HL-60 (cell line): ENCODE results near the gene CCDC51.

ENCODE experiments used
- DNase-seq, 2 experiments: peaks; one replicate each; pipeline ENCODE4 v3.0.0-alpha.2; 2010 to 2020; ENCODE audit warnings: low read depth in 1 of 2, low spot score in 1 of 2
- H3K27ac ChIP-seq: fragments of 250-450 bp; sonication (Bioruptor Pico); replicated peaks from 2 replicates; pipeline ENCODE4 v1.5.1; 2020; ENCODE audit warnings: mild to moderate bottlenecking, moderate library complexity
- H3K27me3 ChIP-seq: fragments of 250-450 bp; sonication (Bioruptor Pico); 2 replicates; pipeline ENCODE4 v1.5.1; 2021; ENCODE audit warnings: mild to moderate bottlenecking, moderate library complexity; ENCODE audit not compliant: insufficient read depth, poor library complexity, severe bottlenecking
- H3K4me3 ChIP-seq: replicated peaks from 2 replicates; pipeline ENCODE4 v1.5.1; 2011; ENCODE audit warnings: mild to moderate bottlenecking, control low read depth, low read length; ENCODE audit not compliant: insufficient read depth
- CTCF ChIP-seq: IDR thresholded peaks from one replicate; pipeline ENCODE4 v1.5.1; 2011; ENCODE audit warnings: low read length, control low read depth, inconsistent platforms; ENCODE audit not compliant: insufficient read depth
- GABPA ChIP-seq: IDR thresholded peaks from 2 replicates; pipeline ENCODE4 v1.6.1; 2012; ENCODE audit warnings: low read depth
- POLR2AphosphoS5 ChIP-seq: IDR thresholded peaks from 2 replicates; pipeline ENCODE4 v1.6.1; 2012; ENCODE audit warnings: low read depth
- REST ChIP-seq: IDR thresholded peaks from 2 replicates; pipeline ENCODE4 v1.6.1; 2012; ENCODE audit warnings: low read depth; ENCODE audit not compliant: insufficient replicate concordance
- SPI1 ChIP-seq: IDR thresholded peaks from 2 replicates; pipeline ENCODE4 v1.6.1; 2012; ENCODE audit warnings: low read depth, mild to moderate bottlenecking, borderline replicate concordance

CCDC51 gene

GRCh38 chr3:48477959-48478520 is 38.1 kb upstream of the CCDC51 start:
- no peak overlapping the region for H3K4me3 ChIP-seq
- no peaks in the 10 kb centered on the region for H3K27me3 ChIP-seq
- TF ChIP-seq GABPA (no peak), SPI1 (no peak), POLR2AphosphoS5 (no peak), CTCF (no peak), REST (no peak)
- no peak for DNase-seq
- no peak overlapping the region for H3K27ac ChIP-seq

GRCh38 chr3:48476426-48477053 is 36.6 kb upstream of the CCDC51 start:
- TF ChIP-seq CTCF (no peak), SPI1 (no peak), POLR2AphosphoS5 (no peak), REST (no peak), GABPA (no peak)
- DNase-seq, result no peak
- H3K4me3 ChIP-seq, result no peak overlapping the region
- H3K27me3 ChIP-seq, result no peaks in the 10 kb centered on the region
- H3K27ac ChIP-seq, result no peak overlapping the region

GRCh38 chr3:48475188-48475587 is 35.3 kb upstream of the CCDC51 start:
- no peaks in the 10 kb centered on the region for H3K27me3 ChIP-seq
- TF ChIP-seq GABPA, result no peak
- TF ChIP-seq SPI1, result no peak
- no peak for TF ChIP-seq CTCF
- no peak for TF ChIP-seq POLR2AphosphoS5
- TF ChIP-seq REST, result no peak
- no peak overlapping the region for H3K27ac ChIP-seq
- H3K4me3 ChIP-seq, result no peak overlapping the region
- DNase-seq, result no peak
